Measurements from ENCODE around the gene TRIM8.

DNA sequence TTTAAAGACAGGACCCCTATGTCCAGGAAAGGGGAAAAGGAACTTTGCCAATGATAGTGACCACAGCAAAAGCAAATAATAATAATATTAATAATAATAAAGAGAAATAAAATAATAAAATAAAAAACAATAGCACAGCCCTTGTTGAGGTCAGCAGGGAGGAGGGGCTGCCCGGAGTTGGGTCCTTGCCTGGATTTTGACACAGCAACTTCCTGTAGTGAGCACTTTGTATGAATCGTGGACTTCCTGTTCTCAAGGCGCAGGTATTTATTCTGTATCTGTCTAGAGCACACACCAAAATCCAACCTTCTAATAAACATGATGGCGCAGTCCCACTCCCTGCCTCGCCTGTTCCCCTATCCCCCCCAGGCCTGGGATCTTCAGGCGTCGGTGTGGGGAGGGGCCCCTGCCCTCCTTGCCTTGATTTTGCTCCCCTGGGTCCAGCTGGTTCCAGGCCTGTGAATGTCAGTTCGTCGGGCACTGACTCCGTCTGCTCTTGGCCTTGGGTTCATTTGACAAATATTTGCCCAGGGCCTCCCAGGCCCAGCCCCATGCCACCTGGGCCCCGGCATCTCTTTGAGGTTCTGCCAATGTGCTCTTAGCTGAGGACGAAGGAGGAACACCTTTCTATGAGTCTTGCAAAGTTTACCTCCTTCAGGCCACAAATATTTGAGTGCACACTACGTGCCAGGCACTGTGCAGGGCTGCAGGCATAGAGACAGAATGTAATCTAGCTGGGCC, 13.9 kb downstream of the TRIM8 start:
- TF ChIP-seq, protein P1, sequence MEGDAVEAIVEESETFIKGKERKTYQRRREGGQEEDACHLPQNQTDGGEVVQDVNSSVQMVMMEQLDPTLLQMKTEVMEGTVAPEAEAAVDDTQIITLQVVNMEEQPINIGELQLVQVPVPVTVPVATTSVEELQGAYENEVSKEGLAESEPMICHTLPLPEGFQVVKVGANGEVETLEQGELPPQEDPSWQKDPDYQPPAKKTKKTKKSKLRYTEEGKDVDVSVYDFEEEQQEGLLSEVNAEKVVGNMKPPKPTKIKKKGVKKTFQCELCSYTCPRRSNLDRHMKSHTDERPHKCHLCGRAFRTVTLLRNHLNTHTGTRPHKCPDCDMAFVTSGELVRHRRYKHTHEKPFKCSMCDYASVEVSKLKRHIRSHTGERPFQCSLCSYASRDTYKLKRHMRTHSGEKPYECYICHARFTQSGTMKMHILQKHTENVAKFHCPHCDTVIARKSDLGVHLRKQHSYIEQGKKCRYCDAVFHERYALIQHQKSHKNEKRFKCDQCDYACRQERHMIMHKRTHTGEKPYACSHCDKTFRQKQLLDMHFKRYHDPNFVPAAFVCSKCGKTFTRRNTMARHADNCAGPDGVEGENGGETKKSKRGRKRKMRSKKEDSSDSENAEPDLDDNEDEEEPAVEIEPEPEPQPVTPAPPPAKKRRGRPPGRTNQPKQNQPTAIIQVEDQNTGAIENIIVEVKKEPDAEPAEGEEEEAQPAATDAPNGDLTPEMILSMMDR (conservative IDR thresholded peaks at IDR 0.05; ENCODE audit: low read depth, low read length), result no peak
- no peak for TF ChIP-seq EZH2 (IDR thresholded peaks at IDR 0.05; ENCODE audit: low read length, unreplicated experiment)
- TF ChIP-seq EZH2phosphoT487 (IDR thresholded peaks at IDR 0.05; ENCODE audit: borderline replicate concordance, low read length), result no peak

Measured in PC-3 (cell line).